ENCODE data around the gene BRD3.
"Not testable (repeated sequence)": the region's sequence is repeated elsewhere in the genome, so short reads cannot be mapped to it uniquely, and the experiment has no call there.

BRD3 gene

DNA sequence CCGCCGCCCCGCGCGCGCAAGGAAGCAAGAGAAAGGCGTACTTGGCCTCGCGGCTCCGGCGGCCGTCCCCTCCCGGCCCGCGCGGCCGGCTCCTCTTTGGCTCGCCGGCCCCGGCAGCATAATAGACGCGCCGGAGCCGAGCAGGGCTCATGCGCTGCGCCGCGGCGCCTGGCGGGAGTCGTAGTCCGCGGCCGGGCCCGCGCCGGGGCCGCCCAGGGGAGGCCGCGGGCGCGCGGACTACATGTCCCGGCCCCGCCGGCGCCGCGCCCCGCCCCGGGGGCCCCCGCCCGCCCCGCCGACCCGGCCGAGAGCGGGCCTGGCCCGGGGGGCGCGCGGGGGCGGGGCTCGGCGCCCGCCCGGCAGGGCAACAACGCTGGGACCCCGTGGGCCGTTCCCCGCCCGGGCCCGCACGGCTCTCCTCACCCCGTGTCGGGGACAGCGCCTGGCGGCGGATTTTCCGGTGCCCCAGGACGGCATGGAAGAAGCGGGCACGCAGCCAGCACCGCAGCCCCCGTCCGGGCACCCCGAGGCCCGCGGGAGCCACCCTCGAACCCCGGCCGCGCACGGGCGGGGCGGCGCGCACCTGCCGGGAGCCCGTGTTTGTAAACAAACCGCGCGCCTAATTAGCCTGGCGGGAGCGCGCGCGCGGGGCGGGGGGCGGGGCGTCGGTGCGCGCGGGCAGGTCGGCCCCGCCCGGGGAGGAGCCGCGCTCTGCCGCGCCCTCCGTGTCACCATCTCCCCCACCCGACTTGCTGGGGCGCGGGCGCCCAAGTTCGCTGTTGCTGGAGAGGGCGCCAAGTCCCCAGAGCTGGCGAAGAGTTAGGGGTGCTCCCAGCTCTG lies at the start of gene BRD3:
TSS of gene BRD3 (minus strand) at position 123 of the 840 bp plus-strand sequence. CDS start 14,549 bp downstream, outside the sequence.
- peak; percentile 48 for DNase-seq

DNA sequence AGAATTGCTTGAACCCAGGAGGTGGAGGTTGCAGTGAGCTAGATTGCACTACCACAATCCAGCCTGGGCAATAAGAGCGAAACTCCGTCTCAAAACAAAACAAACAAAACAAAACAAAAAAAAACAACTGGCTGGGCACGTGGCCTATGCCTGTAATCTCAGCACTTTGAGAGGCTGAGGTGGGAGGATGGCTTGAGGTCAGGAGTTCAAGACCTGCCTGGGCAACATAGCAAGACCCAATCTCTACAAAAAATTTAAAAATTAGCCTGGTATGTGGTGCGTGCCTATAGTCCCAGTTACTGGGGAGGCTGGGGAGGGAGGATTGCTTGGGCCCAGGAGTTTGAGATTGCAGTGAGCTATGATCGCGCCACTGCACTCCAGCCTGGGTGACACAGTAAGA lies 44.7 kb upstream of the BRD3 start:
- DNase-seq, result no peak

DNA sequence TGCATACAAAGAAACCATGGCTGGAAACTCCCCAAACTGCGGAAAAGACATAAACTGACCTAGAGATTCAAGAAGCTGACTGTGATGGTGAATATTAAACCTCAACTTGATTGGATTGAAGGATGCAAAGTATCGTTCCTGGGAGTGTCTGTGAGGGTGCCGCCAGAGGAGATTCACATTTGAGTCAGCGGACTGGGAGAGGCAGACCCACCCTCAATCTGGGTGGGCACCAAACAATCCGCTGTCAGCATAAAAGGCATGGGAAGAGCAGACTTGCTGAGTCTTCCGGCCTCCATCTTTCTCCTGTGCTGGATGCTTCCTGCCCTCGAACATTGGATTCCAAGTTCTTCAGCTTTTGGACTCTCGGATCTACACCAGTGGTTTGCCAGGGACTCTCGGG lies 43.2 kb upstream of the BRD3 start:
- no peak for DNase-seq

DNA sequence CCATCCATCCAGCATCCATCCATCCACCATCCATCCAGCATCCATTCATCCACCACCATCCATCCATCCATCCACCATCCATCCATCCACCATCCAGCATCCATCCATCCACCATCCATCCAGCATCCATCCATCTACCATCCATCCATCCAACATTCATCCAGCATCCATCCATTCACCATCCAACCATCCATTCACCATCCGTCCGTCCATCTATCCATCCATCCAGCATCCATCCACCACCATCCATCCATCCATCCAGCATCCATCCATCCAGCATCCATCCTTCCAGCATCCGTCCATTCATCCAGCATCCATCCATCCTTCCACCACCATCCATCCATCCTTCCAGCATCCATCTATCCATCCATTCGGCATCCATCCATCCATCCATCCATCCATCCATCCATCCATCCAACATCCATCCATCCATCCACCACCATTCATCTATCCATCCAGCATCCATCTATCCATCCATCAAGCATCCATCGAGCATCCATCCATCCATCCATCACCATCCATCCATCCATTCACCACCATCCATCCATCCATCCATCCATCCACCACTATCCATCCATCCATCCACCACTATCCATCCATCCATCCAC lies 35.7 kb upstream of the BRD3 start:
- no peak for DNase-seq

DNA sequence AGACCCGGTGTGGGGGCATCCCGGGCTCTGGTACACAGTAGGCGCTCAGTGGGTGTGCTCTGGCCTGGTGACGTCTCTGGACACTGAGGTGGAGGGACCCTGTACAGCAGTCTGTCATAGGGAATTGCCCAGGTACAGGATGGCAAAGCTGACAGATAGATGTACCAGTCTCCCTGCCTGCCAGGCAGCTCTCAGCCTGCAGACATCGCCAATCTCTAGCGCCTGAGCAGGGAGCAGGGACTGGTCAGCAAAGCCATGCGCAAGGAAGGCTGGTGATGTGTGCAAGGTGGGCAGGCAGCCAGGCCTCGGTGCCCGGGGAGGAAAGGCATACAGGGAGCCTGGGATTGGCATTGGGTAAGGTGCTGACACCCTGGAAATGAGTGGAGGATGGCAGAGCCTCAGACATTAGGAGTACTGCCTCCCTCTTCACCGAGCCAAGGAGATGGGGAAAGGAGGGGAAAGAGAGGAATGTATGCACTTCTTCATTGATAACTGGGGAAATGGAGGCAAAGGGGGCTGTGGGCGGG lies 33.9 kb upstream of the BRD3 start:
- no peak for DNase-seq

DNA sequence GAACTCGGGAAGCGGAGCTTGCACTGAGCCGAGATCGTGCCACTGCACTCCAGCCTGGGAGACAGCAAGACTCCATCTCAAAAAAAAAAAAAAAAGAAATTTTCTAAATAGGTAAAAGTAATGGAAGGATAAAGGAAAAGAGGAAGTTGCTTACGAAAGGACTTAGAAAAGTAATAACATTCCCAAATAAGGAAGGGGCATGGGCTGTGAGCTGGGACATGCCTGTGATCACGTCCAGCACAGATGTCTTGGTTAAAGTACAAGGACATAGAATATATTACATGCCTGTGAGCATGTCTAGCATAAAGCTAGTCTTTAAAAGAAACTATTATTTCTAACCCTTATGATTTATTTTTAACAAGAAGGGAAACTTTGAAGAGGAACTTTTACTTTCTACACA lies 33.3 kb upstream of the BRD3 start:
- DNase-seq, result not testable (repeated sequence)

DNA sequence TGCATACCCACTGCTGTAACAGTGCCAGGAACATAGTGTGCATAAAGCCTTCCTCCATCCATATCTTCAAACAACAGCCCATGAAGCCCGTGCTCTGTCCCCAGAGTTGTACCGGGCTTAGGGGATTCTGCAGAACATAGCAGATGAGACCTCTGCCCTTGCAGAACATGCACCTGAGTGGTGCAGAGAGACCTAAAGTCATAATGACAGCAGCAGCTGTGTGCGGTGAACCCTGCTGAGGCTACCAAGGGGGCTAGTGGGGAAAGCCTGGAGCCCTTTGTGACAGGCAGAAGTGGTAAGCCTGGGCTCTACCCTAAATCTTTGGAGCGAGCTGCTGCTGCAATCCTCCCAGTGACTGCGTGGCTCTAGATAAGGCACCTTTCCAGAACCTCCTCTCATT lies 32.2 kb upstream of the BRD3 start:
- DNase-seq, result no peak

DNA sequence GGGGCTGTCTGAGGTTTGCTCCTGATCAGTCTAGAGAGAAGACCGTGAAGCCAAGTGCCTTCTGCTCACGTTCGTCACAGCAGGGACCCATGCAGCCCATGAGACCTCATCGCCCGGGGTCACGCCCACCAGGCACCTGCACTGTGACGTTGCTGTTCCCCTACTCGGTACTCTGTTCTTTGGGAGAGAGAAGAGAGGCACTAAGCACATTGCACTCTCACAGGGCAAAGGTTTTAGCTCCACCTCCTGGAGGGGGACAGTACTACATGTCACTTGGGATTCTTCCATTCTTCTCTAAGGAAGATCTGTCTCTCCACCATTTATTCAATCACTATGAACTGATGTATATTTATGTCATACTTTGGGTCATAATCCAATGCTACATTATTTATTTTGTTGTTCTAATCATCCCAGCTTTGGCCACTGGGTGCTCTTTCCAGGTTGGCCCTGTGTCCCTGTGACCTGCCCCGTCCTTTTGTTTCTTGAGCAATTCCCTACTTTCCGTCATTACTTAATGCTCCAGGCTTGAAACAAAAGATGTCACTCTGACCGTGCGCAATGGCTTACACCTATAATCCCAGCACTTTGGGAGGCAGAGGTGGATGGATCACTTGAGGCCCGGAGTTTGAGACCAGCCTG lies 31.4 kb upstream of the BRD3 start:
- DNase-seq, result peak; percentile 58

DNA sequence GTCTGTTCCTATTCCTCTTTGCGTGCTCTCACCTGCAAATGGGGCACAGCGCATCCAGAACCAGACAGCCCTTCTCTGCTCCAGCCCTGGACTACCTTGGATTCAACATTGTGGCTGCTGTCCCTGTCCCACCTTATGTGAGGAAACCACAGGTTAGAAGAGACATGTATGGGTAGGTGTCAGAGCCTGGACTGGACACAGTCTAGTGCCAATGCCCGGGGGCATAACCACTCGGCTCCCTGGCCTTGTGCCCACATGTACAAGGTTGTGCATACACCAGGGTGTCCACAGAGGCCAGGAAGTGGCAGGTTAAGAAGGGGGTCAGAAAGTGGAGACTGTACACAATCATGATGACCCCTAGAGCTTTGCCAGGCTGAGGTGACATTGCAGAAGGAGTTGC lies 22.1 kb upstream of the BRD3 start:
- DNase-seq, result no peak

DNA sequence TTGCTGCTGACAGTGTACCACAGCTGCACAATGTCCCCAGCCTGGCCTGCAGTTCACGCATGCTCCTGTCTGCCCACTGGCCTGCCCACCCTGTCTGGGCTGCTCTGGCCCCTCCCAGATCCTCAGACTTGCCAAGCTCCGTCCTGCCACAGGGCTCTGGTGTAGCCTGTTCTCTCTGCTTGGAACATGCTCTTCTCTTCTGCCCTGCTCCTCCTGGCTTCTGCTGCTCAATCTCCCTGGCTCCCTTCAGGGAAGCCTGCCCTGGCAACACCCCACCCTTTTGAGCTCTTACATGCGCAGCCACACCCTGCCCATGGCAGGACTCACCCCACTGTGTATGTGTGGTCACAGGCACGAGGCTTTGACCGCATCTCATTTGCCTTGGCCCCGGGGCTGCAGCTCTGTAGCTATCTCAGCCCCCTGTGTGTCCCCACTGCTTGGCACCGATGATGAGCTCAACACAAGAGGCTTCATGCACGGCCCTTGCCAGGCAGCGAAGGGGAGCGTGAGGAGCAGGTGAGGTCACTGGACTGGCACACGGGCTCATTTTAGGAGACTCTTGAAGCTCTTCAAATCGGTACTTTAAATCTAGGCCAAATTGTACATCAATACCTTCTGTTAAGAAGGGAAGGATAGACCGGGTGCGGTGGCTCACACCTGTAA lies 20.4 kb upstream of the BRD3 start:
- DNase-seq, result no peak

DNA sequence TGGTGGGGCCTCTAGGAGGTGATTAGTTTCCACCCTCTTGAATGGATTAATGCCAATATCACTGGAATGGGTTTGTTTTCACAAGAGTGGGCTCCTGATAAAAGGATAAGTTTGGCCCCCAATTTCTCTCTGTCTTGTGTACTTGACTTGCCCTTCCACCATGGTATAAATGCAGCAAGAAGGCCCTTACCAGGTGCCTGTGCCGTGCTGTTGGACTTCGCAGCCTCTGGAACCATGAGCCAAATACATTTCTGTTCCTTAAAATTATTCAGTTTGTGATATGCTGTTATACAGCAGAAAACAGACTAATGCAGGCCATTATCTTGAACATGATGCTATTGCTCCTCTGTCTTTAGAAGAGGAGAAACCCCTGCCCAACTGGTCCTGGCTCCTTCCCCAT lies 17.8 kb upstream of the BRD3 start:
- no peak for DNase-seq

DNA sequence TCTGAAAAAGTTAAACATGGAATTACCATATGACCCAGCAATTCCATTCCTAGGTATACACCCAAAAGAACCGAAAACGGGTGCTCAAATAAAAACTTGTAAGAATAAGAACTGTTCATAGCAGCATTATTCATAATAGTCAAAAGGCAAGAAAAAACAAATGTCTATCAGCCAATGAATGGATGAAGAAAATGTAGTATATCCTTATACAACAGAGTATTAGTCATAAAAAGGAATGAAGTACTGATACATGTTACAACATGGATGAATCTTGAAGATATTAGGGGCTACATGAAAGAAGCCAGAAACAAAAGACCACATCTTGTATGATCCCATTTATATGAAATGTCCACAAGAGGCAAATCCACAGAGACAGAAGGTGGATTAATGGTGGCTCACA lies 15.6 kb upstream of the BRD3 start:
- DNase-seq, result no peak

DNA sequence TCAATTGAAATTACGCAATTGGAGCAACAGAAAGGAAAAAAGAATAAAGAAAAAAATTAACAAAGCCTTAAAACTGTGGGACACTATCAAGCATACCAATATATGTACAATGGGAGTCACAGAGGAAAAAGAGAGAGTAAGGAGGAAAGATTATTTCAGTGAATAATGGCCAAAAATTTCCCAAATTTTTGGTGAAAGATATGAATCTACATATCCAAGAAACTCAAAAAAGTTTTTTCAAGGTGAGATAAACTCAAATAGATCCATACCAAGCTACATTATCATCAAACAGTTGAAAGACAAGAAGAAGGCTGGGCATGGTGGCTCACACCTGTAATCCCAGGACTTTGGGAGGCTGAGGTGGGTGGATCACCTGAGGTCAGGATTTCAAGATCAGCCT lies 8.8 kb upstream of the BRD3 start:
- no peak for DNase-seq

DNA sequence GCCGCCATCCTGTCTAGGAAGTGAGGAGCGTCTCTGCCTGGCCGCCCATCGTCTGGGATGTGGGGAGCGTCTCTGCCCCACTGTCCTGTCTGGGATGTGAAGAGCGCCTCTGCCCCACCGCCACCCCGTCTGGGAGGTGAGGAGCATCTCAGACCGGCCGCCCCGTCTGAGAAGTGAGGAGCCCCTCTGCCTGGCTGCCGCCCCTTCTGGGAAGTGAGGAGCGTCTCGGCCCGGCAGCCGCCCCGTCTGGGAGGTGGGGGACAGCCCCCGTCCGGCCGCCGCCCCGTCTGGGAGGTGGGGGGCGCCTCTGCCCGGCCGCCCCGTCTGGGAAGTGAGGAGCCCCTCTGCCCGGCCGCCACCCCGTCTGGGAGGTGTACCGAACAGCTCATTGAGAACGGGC lies 7.9 kb upstream of the BRD3 start:
- DNase-seq, result not testable (repeated sequence)

DNA sequence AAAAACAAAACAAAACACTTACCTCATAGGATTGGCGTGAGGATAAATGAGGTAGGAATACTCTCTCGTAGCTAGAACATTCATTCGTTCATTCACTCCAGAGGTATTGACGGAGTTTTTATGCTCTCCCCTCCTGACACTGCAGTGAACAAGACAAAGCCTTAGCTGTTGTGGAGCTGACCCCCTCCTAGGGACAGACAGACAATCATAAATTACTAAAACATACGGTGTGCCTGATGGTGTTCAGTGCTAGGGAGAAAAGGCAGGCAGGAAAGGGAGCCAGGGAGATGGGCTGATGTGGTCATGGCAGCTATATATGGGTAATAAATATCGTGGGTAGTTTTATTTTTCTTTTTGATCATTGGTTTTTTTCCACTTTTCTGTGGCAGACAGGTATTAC lies 5.7 kb upstream of the BRD3 start:
- no peak for DNase-seq

DNA sequence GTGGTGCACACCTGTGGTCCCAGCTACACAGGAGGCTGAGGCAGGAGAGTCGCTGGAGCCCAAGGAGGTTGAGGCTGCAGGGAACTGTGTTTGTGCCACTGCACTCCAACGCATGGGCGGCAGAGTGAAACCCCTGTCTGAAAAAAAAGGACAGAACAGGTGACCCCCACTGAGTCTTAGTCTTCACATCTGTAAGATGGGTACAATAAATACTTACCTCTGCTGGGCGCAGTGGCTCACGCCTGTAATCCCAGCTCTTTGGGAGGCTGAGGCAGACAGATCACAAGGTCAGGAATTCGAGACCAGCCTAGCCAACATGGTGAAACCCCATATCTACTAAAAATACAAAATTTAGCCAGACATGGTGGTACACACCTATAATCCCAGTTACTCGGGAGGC lies 4.9 kb upstream of the BRD3 start:
- not testable (repeated sequence) for DNase-seq

DNA sequence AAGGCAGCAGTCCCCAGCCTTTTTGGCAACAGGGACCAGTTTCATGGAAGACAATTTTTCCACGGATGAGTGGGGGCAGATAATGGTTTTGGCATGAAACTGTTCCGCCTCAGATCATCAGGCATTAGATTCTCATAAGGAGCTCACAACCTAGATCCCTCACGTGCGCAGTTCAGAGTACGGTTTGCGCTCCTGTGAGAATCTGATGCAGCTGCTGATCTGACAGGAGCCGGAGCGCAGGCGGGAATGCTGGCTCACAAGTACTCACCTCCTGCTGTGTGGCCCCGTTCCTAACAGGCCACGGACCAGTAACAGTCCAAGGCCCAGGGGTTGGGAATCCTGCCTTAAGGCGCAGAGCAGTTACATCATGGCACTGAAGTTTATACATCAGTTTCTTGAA lies 3.3 kb upstream of the BRD3 start:
- no peak for DNase-seq

DNA sequence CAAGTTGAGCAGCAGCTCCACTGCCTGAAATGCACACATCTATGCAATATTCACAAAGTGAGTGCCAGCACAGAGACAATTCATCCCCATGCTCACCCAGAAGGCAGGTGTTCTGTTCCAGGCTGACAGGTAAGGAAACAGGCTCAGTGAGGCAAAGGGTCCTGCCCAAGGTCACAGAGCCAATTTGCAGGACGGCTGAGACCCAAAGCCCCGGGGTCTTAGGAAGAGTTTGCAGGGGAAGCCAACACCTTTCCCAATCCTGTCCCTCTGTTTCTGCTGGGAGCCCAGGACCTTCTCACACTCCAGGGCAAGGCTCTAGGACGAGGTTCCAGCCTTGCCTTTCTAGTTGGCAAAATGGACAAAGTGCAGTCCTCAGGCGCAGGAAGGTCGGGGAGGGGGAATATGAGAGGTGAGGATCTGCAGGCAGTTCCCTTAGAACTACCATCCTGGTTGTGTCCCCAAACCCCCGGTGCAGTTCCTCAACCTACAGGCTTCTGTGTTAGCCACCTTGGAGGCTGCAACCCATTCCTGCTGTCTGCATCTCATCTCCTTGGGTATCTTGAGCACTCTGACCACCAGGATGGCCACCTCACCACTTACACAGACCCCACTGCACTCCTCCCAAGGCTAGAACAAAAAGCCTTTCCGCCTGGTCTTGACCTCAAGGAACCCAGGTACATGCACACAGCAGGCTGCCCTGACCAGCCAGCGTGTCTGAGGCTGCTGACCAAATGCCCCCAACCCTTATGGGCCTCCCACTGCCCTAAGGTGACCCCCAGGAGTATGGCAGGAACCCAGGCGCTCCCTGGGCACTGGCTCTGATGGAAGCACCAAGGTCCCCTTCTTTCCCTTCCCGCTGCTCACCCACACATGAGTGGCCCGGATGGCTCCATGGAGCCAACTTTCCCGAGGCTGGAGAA lies 1.9 kb upstream of the BRD3 start:
- DNase-seq, result no peak

DNA sequence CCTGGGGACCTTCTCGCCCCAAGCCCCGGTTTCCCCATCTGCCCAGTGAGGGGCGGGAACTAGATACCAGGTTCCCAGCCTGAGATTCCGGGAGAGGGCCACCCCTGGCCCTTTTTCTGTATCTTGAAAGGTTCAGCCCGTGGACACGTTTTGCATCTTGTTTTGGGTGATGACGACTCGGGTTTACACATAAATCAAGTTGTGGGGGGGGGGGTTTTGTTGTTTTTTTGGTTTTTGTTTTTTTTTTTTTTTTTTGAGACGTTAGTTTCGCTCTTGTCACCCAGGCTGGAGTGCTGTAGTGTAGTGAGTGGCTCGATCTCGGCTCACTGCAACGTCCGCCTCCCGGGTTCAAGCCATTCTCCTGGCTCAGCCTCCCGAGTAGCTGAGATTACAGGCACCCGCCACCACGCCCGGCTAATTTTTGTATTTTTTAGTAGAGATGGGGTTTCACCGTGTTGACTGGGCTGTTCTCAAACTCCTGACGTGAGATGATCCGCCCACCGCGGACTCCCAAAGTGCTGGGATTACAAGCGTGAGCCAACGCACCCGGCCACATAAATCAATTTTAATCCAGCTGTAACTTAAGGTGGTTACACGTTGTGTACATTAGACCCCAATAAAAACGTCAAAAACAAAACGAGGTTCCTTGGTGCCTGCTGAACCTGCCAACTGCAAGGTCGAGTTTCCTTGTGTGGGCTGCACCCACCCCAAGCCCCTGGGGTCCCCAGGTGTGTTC lies 1.1 kb upstream of the BRD3 start:
- DNase-seq, result peak; percentile 32

DNA sequence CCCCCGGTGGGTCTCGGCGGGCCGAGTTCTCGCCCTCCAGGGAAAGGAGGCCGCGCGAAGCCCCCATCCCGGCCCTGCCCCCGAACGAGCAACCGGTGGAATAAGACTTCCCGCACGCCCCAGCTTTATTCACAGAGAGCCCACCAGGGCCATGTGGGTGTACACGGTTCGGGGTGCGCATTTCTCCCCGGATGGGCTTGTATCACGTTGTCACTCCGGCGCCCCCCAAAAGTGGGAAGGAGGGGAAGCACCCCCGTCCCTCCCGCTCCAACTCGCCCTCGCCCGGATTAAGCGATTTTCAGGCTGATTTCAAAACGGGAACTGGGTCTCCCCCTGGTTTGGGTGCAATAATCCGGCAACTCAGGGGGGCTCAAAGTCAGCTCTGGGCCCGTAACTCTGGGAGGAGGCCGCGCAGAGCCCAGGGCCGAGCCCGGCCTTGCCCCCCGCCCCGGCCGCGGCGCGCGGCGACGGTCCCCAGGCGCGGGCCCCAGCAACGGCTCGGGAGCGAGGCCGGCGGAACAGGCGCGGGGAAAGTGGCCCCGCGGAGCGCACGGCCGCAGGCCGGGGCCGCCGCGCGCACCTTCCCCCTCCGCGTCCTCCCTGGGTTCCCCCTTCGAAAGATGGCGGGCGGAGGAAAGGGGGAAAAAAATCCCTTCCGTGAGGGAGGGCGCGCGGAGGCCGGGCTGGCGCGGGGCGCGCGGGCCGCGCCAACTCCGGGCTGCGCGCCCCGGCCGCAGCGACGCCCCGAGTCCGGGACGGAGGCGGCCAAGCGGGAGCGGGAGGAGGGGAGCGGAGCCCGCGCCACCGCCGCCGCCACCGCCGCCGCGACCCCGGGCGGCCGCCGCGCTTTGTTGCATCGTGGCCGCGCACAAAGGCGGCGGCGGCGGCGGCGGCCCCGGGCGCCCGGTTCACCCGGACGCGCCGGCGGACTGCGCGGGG lies 644 bp downstream of the BRD3 start:
- no peak for DNase-seq

All from NCI-H1694 (cell line).